Endothelial cell of umbilical vein (primary cell): ENCODE data around the gene LDLRAD4. TPM values are rescaled to one million over a fixed set of nuclear protein-coding genes. Genes with fewer than 3 reads are reported as not detected.

Experiments
- BruUV-seq: library from RNA; stranded (reverse); fragments of 400-500 nt; replicated peaks from 2 replicates; lab custom pipeline; 2021; lab: Mats Ljungman, UMichigan
- CTCF ChIA-PET: fragments of 300-600, 350-600 bp; sonication (Branson Sonifier 250); formaldehyde crosslinking; loops from one replicate; lab custom pipeline; 2021; ENCODE audit warnings: antibody characterized with exemption, inconsistent platforms; lab: Charles Lee
- POLR2A ChIA-PET: fragments of 300-600, 350-600 bp; sonication (Branson Sonifier 250); formaldehyde crosslinking; loops from one replicate; lab custom pipeline; 2021; ENCODE audit warnings: antibody characterized with exemption, inconsistent platforms; lab: Charles Lee
- DNase-seq: peaks from one replicate; pipeline ENCODE4 v3.0.0-alpha.2; 2011; ENCODE audit warnings: low read depth, low spot score
- FAIRE-seq: peaks from 2 replicates; lab custom pipeline; 2011; peaks lifted over from hg19 to GRCh38; lab: Jason Lieb, UNC
- H2AFZ ChIP-seq: 2 replicates; pipeline ENCODE4 v1.6.0; 2012; ENCODE audit warnings: low read depth, low read length, control low read depth, inconsistent platforms
- H3K27ac ChIP-seq: 2 replicates; pipeline ENCODE4 v1.5.1; 2011; ENCODE audit warnings: low read depth, mild to moderate bottlenecking, control low read depth, low read length, moderate library complexity; ENCODE audit not compliant: insufficient read depth
- H3K27me3 ChIP-seq, 2 experiments: 2 replicates each; pipeline versions ENCODE4 v1.6.0 to v1.6.1; 2011; ENCODE audit warnings: low read length in 2 of 2, mixed read lengths in 1 of 2; ENCODE audit not compliant: control insufficient read depth in 2 of 2, insufficient read depth in 2 of 2
- H3K36me3 ChIP-seq, 2 experiments: 2 replicates in 1 of 2; 3 replicates in 1 of 2; pipeline ENCODE4 v1.5.1; 2011; ENCODE audit warnings: low read length in 2 of 2, mild to moderate bottlenecking in 1 of 2, moderate library complexity in 1 of 2; ENCODE audit not compliant: control insufficient read depth in 2 of 2, insufficient read depth in 2 of 2; ENCODE audit errors: extremely low read depth in 1 of 2
- H3K4me1 ChIP-seq: 3 replicates; pipeline ENCODE4 v1.5.1; 2011; ENCODE audit warnings: mild to moderate bottlenecking, low read length; ENCODE audit not compliant: control insufficient read depth, insufficient read depth; ENCODE audit errors: extremely low read depth
- H3K4me2 ChIP-seq: 2 replicates; pipeline ENCODE4 v1.6.1; 2011; ENCODE audit warnings: low read length, control low read depth, mixed read lengths; ENCODE audit not compliant: insufficient read depth
- H3K4me3 ChIP-seq, 3 experiments: fragments of 200-600 bp in 1 of 3; sonication (generic), shearing (Covaris generic) in 1 of 3; replicated peaks in 1 of 3; 2 replicates each; pipeline ENCODE4 v1.5.1; 2011 to 2016; ENCODE audit warnings: control low read depth in 3 of 3, low read length in 3 of 3, mild to moderate bottlenecking in 2 of 3, inconsistent platforms in 1 of 3, low read depth in 1 of 3, moderate library complexity in 1 of 3; ENCODE audit not compliant: insufficient read depth in 1 of 3
- H3K79me2 ChIP-seq: 2 replicates; pipeline ENCODE4 v1.6.0; 2012; ENCODE audit warnings: low read length, inconsistent platforms; ENCODE audit not compliant: control insufficient read depth, insufficient read depth
- H3K9ac ChIP-seq: replicated peaks from 2 replicates; pipeline ENCODE3; 2011; ENCODE audit warnings: low read length, control low read depth; ENCODE audit not compliant: insufficient read depth; ENCODE audit errors: extremely low read depth
- H3K9me1 ChIP-seq: replicated peaks from 3 replicates; pipeline ENCODE4 v1.6.0; 2011; ENCODE audit warnings: mild to moderate bottlenecking, low read length; ENCODE audit not compliant: control insufficient read depth, insufficient read depth; ENCODE audit errors: extremely low read depth
- H3K9me3 ChIP-seq: replicated peaks from 2 replicates; pipeline ENCODE4 v1.5.1; 2012; ENCODE audit warnings: low read length, inconsistent platforms; ENCODE audit not compliant: control insufficient read depth, insufficient read depth
- H4K20me1 ChIP-seq: replicated peaks from 2 replicates; pipeline ENCODE3; 2011; ENCODE audit warnings: mild to moderate bottlenecking, low read length; ENCODE audit not compliant: control insufficient read depth, insufficient read depth; ENCODE audit errors: extremely low read depth
- CTCF ChIP-seq, 2 donors: IDR thresholded peaks; 1 replicate in 1 of 2; 2 replicates in 1 of 2; pipeline ENCODE4 v1.5.1; 2011; ENCODE audit warnings: low read length in 2 of 2, mild to moderate bottlenecking in 2 of 2, moderate library complexity in 2 of 2, control low read depth in 1 of 2, inconsistent platforms in 1 of 2, low read depth in 1 of 2; ENCODE audit not compliant: insufficient read depth in 1 of 2; ENCODE audit errors: extremely low read depth in 1 of 2
- EZH2 ChIP-seq: IDR thresholded peaks from 2 replicates; pipeline ENCODE4 v1.6.1; 2012; ENCODE audit warnings: borderline replicate concordance, low read depth, mild to moderate bottlenecking, moderate library complexity, low read length, inconsistent platforms; ENCODE audit not compliant: severe bottlenecking
- FOS ChIP-seq: IDR thresholded peaks from 2 replicates; pipeline ENCODE4 v1.6.1; 2011; ENCODE audit warnings: mild to moderate bottlenecking, low read length, moderate library complexity, borderline replicate concordance; ENCODE audit not compliant: insufficient read depth
- JUN ChIP-seq: IDR thresholded peaks from 2 replicates; pipeline ENCODE4 v1.6.1; 2011; ENCODE audit warnings: borderline replicate concordance, low read depth; ENCODE audit not compliant: insufficient read length, insufficient read depth
- POLR2AphosphoS5 ChIP-seq: IDR thresholded peaks from 2 replicates; pipeline ENCODE4 v1.6.1; 2012; ENCODE audit warnings: low read depth, mild to moderate bottlenecking, control low read depth, low read length, moderate library complexity; ENCODE audit not compliant: insufficient read depth
- dilution Hi-C: fragments of 300-500 bp; cut with MboI; formaldehyde crosslinking; loops from one replicate; pipeline ENCODE4 v1.15.0; 2019; ENCODE audit warnings: low sequenced_read_pairs; ENCODE audit not compliant: extremely low pct_ligation_motif_present
- intact Hi-C: fragments of 100-400 bp; cut with micrococcal nuclease; formaldehyde crosslinking; loops from one replicate; pipeline ENCODE4 v1.10.0; 2022
- polyA plus RNA-seq, 4 experiments: library from polyadenylated mRNA; depleted of rRNA in 3 of 4; stranded (reverse) in 3 of 4; unstranded in 1 of 4; fragments of >200 nt; gene quantifications; 2 replicates each; pipeline versions ENCODE4 v1.2.1 to v1.2.3, GENCODE V29; 2011 to 2012; ENCODE audit warnings: missing spikeins in 1 of 4
- total RNA-seq: library from RNA; stranded (reverse); gene quantifications from 2 replicates; pipeline ENCODE4 v1.2.3, GENCODE V29; 2021

Gene LDLRAD4
- total and polyA plus RNA-seq, 2 donors (not counting 3 experiments of a cell fraction or from before 2014, with no cell fraction given), result 5.2 to 6.5 TPM

DNA sequence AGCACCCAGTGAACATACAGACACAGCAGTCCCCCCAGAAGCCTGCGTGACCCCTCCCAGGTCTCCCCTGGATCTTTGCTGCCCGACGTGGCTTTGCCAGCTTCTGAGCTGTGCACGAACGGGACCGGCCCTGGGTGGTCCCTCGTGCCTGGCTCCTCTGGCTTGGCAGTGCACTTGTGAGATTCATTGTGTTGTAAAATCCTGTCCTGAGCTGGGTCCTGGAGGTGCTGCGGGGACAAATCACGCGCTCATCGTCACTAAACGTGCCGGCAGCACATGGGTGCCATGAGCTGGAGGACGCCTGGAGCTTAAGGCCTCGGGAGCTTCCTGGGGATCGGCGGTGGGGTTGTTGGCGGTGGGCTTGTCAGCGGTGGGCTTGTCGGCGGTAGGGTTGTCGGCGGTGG is 402.9 kb downstream of the LDLRAD4 start:
- no TSS peak for BruUV-seq
- ChIA-PET CTCF (interaction anchor here (0.8 to 0.9 kb wide), 2 partner anchors 8 to 66 kb away, joined by 3 to 4 read pairs; no protein-coding TSS in a partner anchor), POLR2A (no interaction called here)
- no peak overlapping the region for H3K27ac ChIP-seq
- DNase-seq, result no peak
- H3K4me1 ChIP-seq, result peaks cover 6% of the 10 kb centered on the region
- no peak overlapping the region for H3K9ac ChIP-seq
- no peaks in the 10 kb centered on the region for H3K9me3 ChIP-seq
- intact Hi-C loops, result no loop called here
- no peak overlapping the region for H3K4me2 ChIP-seq
- no peak overlapping the region for H2AFZ ChIP-seq
- no peaks in the 10 kb centered on the region for H3K36me3 ChIP-seq
- dilution Hi-C loops, result no loop called here
- H3K27me3 ChIP-seq, result no peaks in the 10 kb centered on the region
- TF ChIP-seq JUN (no peak), CTCF (IDR thresholded peaks at IDR 0.05; ENCODE audit: extremely low read depth in 1 of 2, insufficient read depth in 1 of 2, low read depth in 1 of 2, low read length in 2 of 2) (no peak), FOS (no peak), EZH2 (no peak), POLR2AphosphoS5 (no peak)
- no peaks in the 10 kb centered on the region for H3K9me1 ChIP-seq
- no peak overlapping the region for H3K4me3 ChIP-seq
- no peak for FAIRE-seq
- H3K79me2 ChIP-seq, result no peaks in the 10 kb centered on the region
- H4K20me1 ChIP-seq, result no peaks in the 10 kb centered on the region
